GF-D8 (cell line): ENCODE results near the gene LMOD1.

Source experiments
- DNase-seq: peaks from one replicate; lab custom pipeline; 2025; lab: John Stamatoyannopoulos, UW

Gene LMOD1

GRCh38 chr1:201892211-201892610 lies 54.1 kb downstream of the LMOD1 start:
- DNase-seq: no peak

GRCh38 chr1:201891451-201892045 lies 54.8 kb downstream of the LMOD1 start:
- DNase-seq: no peak

- DNase-seq: no peak
Measured at GRCh38 chr1:201890806-201891450, 55.4 kb downstream of the LMOD1 start.

GRCh38 chr1:201890223-201890622 lies 56.1 kb downstream of the LMOD1 start:
- DNase-seq: no peak

- DNase-seq: no peak
Measured at GRCh38 chr1:201889090-201889968, 57.0 kb downstream of the LMOD1 start.

- DNase-seq: no peak
Measured at GRCh38 chr1:201888282-201889089, 57.9 kb downstream of the LMOD1 start, which contains the start of gene SHISA4. SHISA4 (plus strand) TSS chr1:201888898; CDS start chr1:201888995, 97 bp downstream.

GRCh38 chr1:201887116-201887866 lies 59.1 kb downstream of the LMOD1 start:
- no peak for DNase-seq

GRCh38 chr1:201886103-201886885 lies 60.1 kb downstream of the LMOD1 start:
- no peak for DNase-seq

- no peak for DNase-seq
Measured at GRCh38 chr1:201885531-201886075, 60.7 kb downstream of the LMOD1 start.

- no peak for DNase-seq
Measured at GRCh38 chr1:201884425-201884824, 61.9 kb downstream of the LMOD1 start.

- peak; percentile 24 for DNase-seq
Measured at GRCh38 chr1:201883786-201884185, 62.6 kb downstream of the LMOD1 start.

- no peak for DNase-seq
Measured at GRCh38 chr1:201883266-201883665, 63.1 kb downstream of the LMOD1 start.

- DNase-seq: peak; percentile 80
Measured at GRCh38 chr1:201882665-201883132, 63.6 kb downstream of the LMOD1 start.

GRCh38 chr1:201881617-201882016 lies 64.7 kb downstream of the LMOD1 start:
- no peak for DNase-seq

- DNase-seq: no peak
Measured at GRCh38 chr1:201880928-201881571, 65.3 kb downstream of the LMOD1 start.

GRCh38 chr1:201877877-201878401 lies 68.4 kb downstream of the LMOD1 start:
- no peak for DNase-seq

GRCh38 chr1:201876148-201876818 lies 70.1 kb downstream of the LMOD1 start:
- no peak for DNase-seq

- DNase-seq: no peak
Measured at GRCh38 chr1:201874672-201875071, 71.7 kb downstream of the LMOD1 start.

- no peak for DNase-seq
Measured at GRCh38 chr1:201870397-201870796, 76.0 kb downstream of the LMOD1 start.
